MG63 (cell line): ENCODE data around the gene BLTP2. TPM values are rescaled to one million over a fixed set of nuclear protein-coding genes. Genes with fewer than 3 reads are reported as not detected.
"Not testable (repeated sequence)": the region's sequence is repeated elsewhere in the genome, so short reads cannot be mapped to it uniquely, and the experiment has no call there.

Experiments used
- DNase-seq: peaks from one replicate; pipeline ENCODE4 v3.0.0-alpha.2; 2020
- H3K27me3 ChIP-seq: fragments of 250-450 bp; sonication (Bioruptor Pico); 2 replicates; pipeline ENCODE4 v1.5.1; 2020; ENCODE audit warnings: mild to moderate bottlenecking, moderate library complexity
- H3K36me3 ChIP-seq: fragments of 250-450 bp; sonication (Bioruptor Pico); 2 replicates; pipeline ENCODE4 v1.5.1; 2020; ENCODE audit warnings: mild to moderate bottlenecking, moderate library complexity
- H3K4me3 ChIP-seq: fragments of 250-450 bp; sonication (Bioruptor Pico); 2 replicates; pipeline ENCODE4 v1.5.1; 2020; ENCODE audit warnings: mild to moderate bottlenecking, moderate library complexity
- H3K9me3 ChIP-seq: fragments of 250-450 bp; sonication (Bioruptor Pico); 2 replicates; pipeline ENCODE4 v1.5.1; 2020; ENCODE audit warnings: mild to moderate bottlenecking, moderate library complexity
- total RNA-seq: library from RNA; depleted of rRNA; stranded (reverse); fragments of >200 nt; shearing (Covaris generic); gene quantifications from 2 replicates; pipeline ENCODE4 v1.2.3, GENCODE V29; 2014; ENCODE audit warnings: low replicate concordance; rRNA removed

BLTP2 gene
- total RNA-seq, 1 experiment from 2014 or later = 149 TPM

GRCh38 chr17:28616281-28616680 lies 28.7 kb downstream of the BLTP2 start:
- Histone ChIP-seq H3K4me3 (no peak overlapping the region), H3K36me3 (peaks cover 95% of the 10 kb centered on the region)
- DNase-seq = no peak

GRCh38 chr17:28615260-28615940 lies 29.6 kb downstream of the BLTP2 start:
- no peaks in the 10 kb centered on the region for H3K27me3 ChIP-seq
- no peaks in the 10 kb centered on the region for H3K9me3 ChIP-seq
- no peak overlapping the region for H3K4me3 ChIP-seq
- no peak for DNase-seq
- H3K36me3 ChIP-seq = peaks cover 95% of the 10 kb centered on the region

More at GRCh38 chr17:28616281-28616680, 28.7 kb downstream of the BLTP2 start:
- H3K9me3 ChIP-seq = no peaks in the 10 kb centered on the region
- H3K27me3 ChIP-seq = no peaks in the 10 kb centered on the region

- no peak for DNase-seq
- H3K4me3 ChIP-seq = no peak within 1 kb of the TSS
- H3K36me3 ChIP-seq = peaks cover 81% of the 10 kb centered on the region
- no peaks in the 10 kb centered on the region for H3K9me3 ChIP-seq
- H3K27me3 ChIP-seq = no peaks in the 10 kb centered on the region
Measured at GRCh38 chr17:28613931-28614381, 31.0 kb downstream of the BLTP2 start, which contains the start of gene RSKR. TSS of gene RSKR (minus strand) at chr17:28614185. CDS start at chr17:28614161, 24 bp downstream.

- H3K4me3 ChIP-seq = no peak overlapping the region
- H3K27me3 ChIP-seq = no peaks in the 10 kb centered on the region
- DNase-seq = no peak
- no peaks in the 10 kb centered on the region for H3K9me3 ChIP-seq
- peaks cover 78% of the 10 kb centered on the region for H3K36me3 ChIP-seq
Measured at GRCh38 chr17:28612936-28613872, 31.8 kb downstream of the BLTP2 start.

GRCh38 chr17:28612531-28612930 lies 32.4 kb downstream of the BLTP2 start:
- Histone ChIP-seq H3K27me3 (no peaks in the 10 kb centered on the region), H3K9me3 (no peaks in the 10 kb centered on the region), H3K36me3 (peaks cover 79% of the 10 kb centered on the region), H3K4me3 (no peak overlapping the region)
- no peak for DNase-seq

GRCh38 chr17:28610376-28610775 lies 34.6 kb downstream of the BLTP2 start:
- peaks cover 71% of the 10 kb centered on the region for H3K36me3 ChIP-seq
- no peaks in the 10 kb centered on the region for H3K9me3 ChIP-seq
- H3K27me3 ChIP-seq = no peaks in the 10 kb centered on the region
- H3K4me3 ChIP-seq = no peak overlapping the region
- DNase-seq = no peak

GRCh38 chr17:28604031-28604430 lies 40.9 kb downstream of the BLTP2 start:
- H3K4me3 ChIP-seq = not testable (repeated sequence)

GRCh38 chr17:28599311-28600184 lies 45.4 kb downstream of the BLTP2 start:
- peak; percentile 87 for DNase-seq
- H3K36me3 ChIP-seq = peaks cover 36% of the 10 kb centered on the region
- no peaks in the 10 kb centered on the region for H3K9me3 ChIP-seq
- H3K27me3 ChIP-seq = no peaks in the 10 kb centered on the region
- H3K4me3 ChIP-seq = peak overlapping the region; percentile 93

More at GRCh38 chr17:28604031-28604430, 40.9 kb downstream of the BLTP2 start:
- DNase-seq, H3K9me3 ChIP-seq, H3K27me3 ChIP-seq: not testable (repeated sequence)
- H3K36me3 ChIP-seq = peaks cover 25% of the 10 kb centered on the region

- Histone ChIP-seq H3K27me3 (no peaks in the 10 kb centered on the region), H3K9me3 (no peaks in the 10 kb centered on the region), H3K36me3 (peaks cover 42% of the 10 kb centered on the region), H3K4me3 (peak within 1 kb of the TSS; percentile 93)
- peak; percentile 94 for DNase-seq
Measured at GRCh38 chr17:28598799-28599310, 46.1 kb downstream of the BLTP2 start, which contains the start of gene SPAG5. TSS of gene SPAG5 (minus strand) at chr17:28599025. CDS start at chr17:28598946, 79 bp downstream.

- Histone ChIP-seq H3K36me3 (peaks cover 43% of the 10 kb centered on the region), H3K9me3 (no peaks in the 10 kb centered on the region), H3K4me3 (peak overlapping the region; percentile 93), H3K27me3 (no peaks in the 10 kb centered on the region)
- no peak for DNase-seq
Measured at GRCh38 chr17:28598389-28598788, 46.6 kb downstream of the BLTP2 start.

GRCh38 chr17:28597606-28598383 lies 47.2 kb downstream of the BLTP2 start:
- Histone ChIP-seq H3K9me3 (no peaks in the 10 kb centered on the region), H3K36me3 (peaks cover 48% of the 10 kb centered on the region)
- no peak for DNase-seq

More at GRCh38 chr17:28597606-28598383, 47.2 kb downstream of the BLTP2 start:
- Histone ChIP-seq H3K4me3 (peak overlapping the region; percentile 93), H3K27me3 (no peaks in the 10 kb centered on the region)

Other genes with a start within 250 kb of the BLTP2 start
- 2.7 and 13.6 TPM in 2 replicates for gene SLC46A1, start 238.9 kb downstream of the BLTP2 start, total RNA-seq
- not detected in 2 replicates for gene SLC13A2, start 171.5 kb downstream of the BLTP2 start, total RNA-seq
- not detected in 2 replicates for gene FOXN1, start 138.8 kb downstream of the BLTP2 start, total RNA-seq
- 20.8 and 36.4 TPM in 2 replicates for gene UNC119, start 92.5 kb downstream of the BLTP2 start, total RNA-seq
- gene PIGS, start 73.6 kb downstream of the BLTP2 start, total RNA-seq = 29.5 and 65.1 TPM in 2 replicates
- 1.1 TPM in 1 of 2 replicates, not detected in the other for gene ALDOC, start 68.3 kb downstream of the BLTP2 start, total RNA-seq
- 45.1 and 82.9 TPM in 2 replicates for gene SPAG5, start 46.1 kb downstream of the BLTP2 start, total RNA-seq
- gene RSKR, start 31.0 kb downstream of the BLTP2 start, total RNA-seq = 0.79 and 1.3 TPM in 2 replicates
- gene SDF2, start 16.7 kb upstream of the BLTP2 start, total RNA-seq = 58.6 and 78.2 TPM in 2 replicates
- 27.6 and 32.0 TPM in 2 replicates for gene SUPT6H, start 17.0 kb upstream of the BLTP2 start, total RNA-seq
- 0.79 TPM in 1 of 2 replicates, not detected in the other for gene PROCA1, start 66.7 kb upstream of the BLTP2 start, total RNA-seq
- 445 and 645 TPM in 2 replicates for gene RAB34, start 72.7 kb upstream of the BLTP2 start, total RNA-seq
- 768 and 1,491 TPM in 2 replicates for gene RPL23A, start 74.8 kb upstream of the BLTP2 start, total RNA-seq
- gene TLCD1, start 81.1 kb upstream of the BLTP2 start, total RNA-seq = 6.7 and 26.1 TPM in 2 replicates
- 0.69 and 4.0 TPM in 2 replicates for gene NEK8, start 83.6 kb upstream of the BLTP2 start, total RNA-seq
- 26.1 and 115 TPM in 2 replicates for gene TRAF4, start 98.9 kb upstream of the BLTP2 start, total RNA-seq
- gene FAM222B, start 197.6 kb upstream of the BLTP2 start, total RNA-seq = 0.05 and 0.46 TPM in 2 replicates
- 34.5 and 60.8 TPM in 2 replicates for gene ERAL1, start 209.9 kb upstream of the BLTP2 start, total RNA-seq